ENCODE results near the gene ATP6V1F.

Gene ATP6V1F

DNA sequence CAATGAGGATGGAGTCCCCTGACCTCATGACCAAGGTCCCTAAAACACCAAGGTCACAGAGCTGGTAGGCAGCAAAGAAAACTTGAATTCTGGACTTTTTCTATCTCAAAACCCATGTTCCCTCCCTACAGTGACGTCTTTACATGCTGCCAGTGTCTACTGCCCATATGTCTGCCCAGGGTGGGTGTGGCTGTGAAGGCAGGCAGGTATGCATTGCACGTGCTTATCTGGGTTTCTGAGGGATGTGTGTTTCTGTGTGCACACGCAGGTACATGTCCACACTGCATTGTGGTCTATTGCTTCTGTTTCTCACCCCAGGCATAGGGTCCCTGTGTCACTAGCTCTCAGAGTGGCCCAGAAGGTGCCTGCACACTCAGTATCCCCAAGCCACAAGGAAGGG, 13.5 kb downstream of the ATP6V1F start:
- TF ChIP-seq, protein P1, sequence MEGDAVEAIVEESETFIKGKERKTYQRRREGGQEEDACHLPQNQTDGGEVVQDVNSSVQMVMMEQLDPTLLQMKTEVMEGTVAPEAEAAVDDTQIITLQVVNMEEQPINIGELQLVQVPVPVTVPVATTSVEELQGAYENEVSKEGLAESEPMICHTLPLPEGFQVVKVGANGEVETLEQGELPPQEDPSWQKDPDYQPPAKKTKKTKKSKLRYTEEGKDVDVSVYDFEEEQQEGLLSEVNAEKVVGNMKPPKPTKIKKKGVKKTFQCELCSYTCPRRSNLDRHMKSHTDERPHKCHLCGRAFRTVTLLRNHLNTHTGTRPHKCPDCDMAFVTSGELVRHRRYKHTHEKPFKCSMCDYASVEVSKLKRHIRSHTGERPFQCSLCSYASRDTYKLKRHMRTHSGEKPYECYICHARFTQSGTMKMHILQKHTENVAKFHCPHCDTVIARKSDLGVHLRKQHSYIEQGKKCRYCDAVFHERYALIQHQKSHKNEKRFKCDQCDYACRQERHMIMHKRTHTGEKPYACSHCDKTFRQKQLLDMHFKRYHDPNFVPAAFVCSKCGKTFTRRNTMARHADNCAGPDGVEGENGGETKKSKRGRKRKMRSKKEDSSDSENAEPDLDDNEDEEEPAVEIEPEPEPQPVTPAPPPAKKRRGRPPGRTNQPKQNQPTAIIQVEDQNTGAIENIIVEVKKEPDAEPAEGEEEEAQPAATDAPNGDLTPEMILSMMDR (IDR thresholded peaks at IDR 0.05; ENCODE audit: control extremely low read depth, extremely low read depth, low read depth, missing control alignments), result no peak
- ChIA-PET POLR2A (no interaction called here), CTCF (interaction anchor here (1.1 kb wide), 1 partner anchor 8 kb away, joined by 6 read pairs; no protein-coding TSS in a partner anchor)
- no peak for DNase-seq (ENCODE audit: extremely low spot score)

DNA sequence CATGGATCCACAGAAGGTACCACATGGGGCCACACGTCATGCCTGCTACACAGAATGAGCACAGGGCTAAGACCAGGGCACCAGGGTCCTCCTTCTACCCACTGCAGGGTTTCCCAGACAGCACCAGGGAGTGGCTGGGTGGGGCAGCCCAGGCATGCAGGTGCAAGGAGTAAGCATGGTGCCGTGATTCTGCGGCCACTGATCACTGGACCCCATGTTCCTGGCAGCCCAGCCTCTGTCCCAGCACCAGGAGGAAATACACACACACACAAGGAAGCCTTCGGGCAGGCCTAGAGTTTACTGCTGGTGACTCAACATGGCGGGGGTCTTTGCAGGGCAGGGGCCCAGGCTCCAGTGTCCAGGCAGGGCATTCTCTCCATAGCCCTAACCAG, 13.9 kb downstream of the ATP6V1F start:
- no peak for DNase-seq (ENCODE audit: extremely low spot score)
- POLR2A ChIA-PET, result no interaction called here
- TF ChIP-seq, protein P1 (IDR thresholded peaks at IDR 0.05; ENCODE audit: control extremely low read depth, extremely low read depth, low read depth, missing control alignments), result no peak
- CTCF ChIA-PET, result interaction anchor here (1.1 kb wide), 1 partner anchor 8 kb away, joined by 6 read pairs; no protein-coding TSS in a partner anchor

DNA sequence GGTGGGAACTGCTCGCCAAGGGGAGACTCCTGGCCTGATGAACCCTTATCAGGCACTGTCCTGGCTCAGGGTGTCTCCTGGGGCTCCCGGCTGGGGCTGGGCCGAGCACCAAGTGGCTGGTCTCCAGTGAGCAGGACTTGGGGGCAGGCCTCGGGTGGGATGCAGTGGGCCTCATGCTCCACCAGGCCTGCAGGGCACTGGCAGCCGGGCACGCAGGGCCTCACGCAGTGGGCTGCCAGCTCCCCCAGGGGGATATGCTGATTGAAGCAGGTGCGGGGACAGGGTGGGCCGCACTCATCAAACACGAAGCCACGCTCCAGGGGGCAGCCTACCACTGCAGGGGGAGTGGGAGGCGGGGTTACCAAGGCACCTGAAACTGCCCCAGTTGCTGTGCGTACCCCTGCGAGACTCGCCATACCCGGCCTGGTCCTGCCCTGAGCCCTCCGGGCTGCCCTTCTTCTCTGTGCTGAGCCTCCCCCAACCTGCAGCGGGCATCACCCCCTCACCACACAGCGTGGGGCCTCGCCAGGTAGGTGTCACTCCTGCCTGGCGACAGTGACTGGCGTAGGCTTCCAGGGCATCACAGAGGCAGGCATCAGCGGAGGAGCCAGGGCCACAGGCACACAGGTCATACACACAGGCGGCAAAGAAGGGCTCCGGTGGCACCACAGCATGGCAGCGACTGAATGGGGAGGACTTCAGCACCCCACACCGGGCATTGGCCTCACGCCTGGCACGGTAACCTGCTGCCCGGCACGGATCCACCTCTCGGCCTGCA, 14.5 kb downstream of the ATP6V1F start:
- CTCF ChIA-PET, result no interaction called here
- TF ChIP-seq, protein P1 (IDR thresholded peaks at IDR 0.05; ENCODE audit: control extremely low read depth, extremely low read depth, low read depth, missing control alignments), result no peak
- DNase-seq (ENCODE audit: extremely low spot score), result no peak
- POLR2A ChIA-PET, result no interaction called here

DNA sequence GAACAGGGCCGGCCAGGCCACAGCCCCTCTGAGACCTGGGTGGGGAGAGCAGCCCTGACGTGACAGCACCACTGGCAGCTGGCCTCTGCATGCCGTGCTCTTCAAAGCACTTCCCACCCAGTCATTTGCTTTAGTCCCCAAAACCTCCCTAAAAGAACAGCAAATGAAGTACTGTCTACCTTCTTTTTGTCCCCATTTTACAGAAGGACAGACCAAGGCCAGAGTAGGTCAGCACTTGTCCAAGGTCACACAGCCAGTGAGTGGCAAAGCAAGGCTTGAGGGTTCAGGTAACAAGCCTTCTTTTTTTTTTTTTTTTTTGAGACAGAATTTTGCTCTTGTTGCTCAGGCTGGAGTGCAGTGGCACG, 15.1 kb downstream of the ATP6V1F start:
- TF ChIP-seq, protein P1 (IDR thresholded peaks at IDR 0.05; ENCODE audit: control extremely low read depth, extremely low read depth, low read depth, missing control alignments), result no peak
- POLR2A ChIA-PET, result interaction anchor here (0.6 kb wide), 1 partner anchor 177 kb away, joined by 5 read pairs; no protein-coding TSS in a partner anchor
- no peak for DNase-seq (ENCODE audit: extremely low spot score)
- CTCF ChIA-PET, result no interaction called here

DNA sequence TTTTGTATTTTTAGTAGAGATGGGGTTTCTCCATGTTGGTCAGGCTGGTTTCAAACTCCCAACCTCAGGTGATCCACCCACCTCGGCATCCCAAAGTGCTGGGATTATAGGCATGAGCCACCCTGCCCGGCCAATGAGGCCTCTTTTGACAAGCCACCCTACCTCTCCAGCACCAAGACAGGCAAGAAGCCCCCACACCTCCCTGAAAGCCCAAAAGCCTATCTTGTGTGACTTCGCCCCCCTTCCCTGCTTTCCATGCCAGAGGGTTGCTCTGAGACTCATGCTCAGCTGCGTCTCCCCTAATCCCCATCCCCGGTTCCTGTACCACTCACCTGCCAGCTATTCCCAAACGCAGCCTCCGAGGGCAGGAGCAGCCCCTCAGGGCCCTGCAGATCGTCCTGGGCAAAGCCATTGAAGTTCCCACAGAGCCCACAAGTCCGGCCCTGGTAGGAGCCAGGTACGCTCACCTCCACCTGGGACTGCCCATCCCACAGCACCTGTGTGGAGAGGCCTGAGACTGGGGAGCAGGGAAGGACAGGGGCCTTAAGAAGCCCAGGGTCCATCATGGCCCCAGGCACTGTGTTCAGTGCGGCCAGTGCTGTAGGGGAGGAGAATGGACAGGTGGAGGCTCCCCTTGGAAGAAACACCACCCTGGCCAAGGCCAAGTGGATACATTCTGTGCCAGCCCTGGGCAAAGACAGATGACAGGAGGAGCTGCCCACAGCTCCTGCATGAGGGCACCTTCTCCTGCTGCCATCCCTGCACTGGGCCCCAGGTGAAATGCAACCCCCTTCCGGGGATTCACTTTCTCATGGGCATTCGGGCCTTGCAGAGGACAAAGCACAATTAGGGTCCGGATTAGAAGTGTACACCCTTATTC, 15.8 kb downstream of the ATP6V1F start:
- ChIA-PET CTCF (interaction anchor here (0.9 to 5.7 kb wide), 4 partner anchors 15 to 452 kb away, joined by 4 to 46 read pairs (median 13); partner anchors contain the start of gene ATP6V1F), POLR2A (interaction anchor here (0.6 kb wide), 1 partner anchor 176 kb away, joined by 5 read pairs; no protein-coding TSS in a partner anchor)
- DNase-seq (ENCODE audit: extremely low spot score), result no peak
- TF ChIP-seq, protein P1 (IDR thresholded peaks at IDR 0.05; ENCODE audit: control extremely low read depth, extremely low read depth, low read depth, missing control alignments), result no peak

DNA sequence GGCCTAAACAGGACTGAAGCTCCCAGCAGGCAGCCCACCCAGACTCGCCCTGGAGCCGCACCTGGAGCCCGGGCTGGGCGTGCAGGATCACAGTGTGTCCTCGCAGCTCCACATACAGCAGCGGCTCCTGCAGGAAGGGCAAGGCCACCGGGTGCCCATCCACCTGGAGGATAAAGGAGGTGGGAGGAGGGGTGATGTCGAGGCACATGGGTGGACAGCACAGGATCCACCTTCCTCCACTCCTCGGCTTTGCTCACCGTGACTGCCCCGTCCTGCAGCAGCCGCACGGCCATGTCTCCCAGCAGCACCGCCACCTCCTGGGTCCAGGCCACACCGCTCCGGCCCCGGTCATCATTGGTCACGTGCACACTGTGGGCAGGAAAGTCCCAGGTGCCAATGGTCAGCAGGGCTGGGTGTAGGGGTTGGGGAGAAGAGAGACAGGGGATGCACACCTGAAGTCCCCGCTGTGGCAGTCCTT, 16.8 kb downstream of the ATP6V1F start:
- DNase-seq (ENCODE audit: extremely low spot score), result no peak
- ChIA-PET POLR2A (no interaction called here), CTCF (interaction anchor here (0.8 to 5.7 kb wide), 9 partner anchors 9 to 453 kb away, joined by 3 to 75 read pairs (median 5); partner anchors contain the start of gene ATP6V1F)
- TF ChIP-seq, protein P1 (IDR thresholded peaks at IDR 0.05; ENCODE audit: control extremely low read depth, extremely low read depth, low read depth, missing control alignments), result no peak

Data from GM10248 (cell line).